Mucosa of gallbladder (tissue), 1 donor: ENCODE data around the gene TMEM120A. TPM values are rescaled to one million over a fixed set of nuclear protein-coding genes. Genes with fewer than 3 reads are reported as not detected.
"Not testable (repeated sequence)": the region's sequence is repeated elsewhere in the genome, so short reads cannot be mapped to it uniquely, and the experiment has no call there.

Experiments
- DNase-seq: peaks from one replicate; pipeline ENCODE4 v3.0.0-alpha.2; 2020; ENCODE audit warnings: low spot score
- total RNA-seq: library from RNA; stranded (reverse); gene quantifications from one replicate; pipeline ENCODE4 v1.2.1, GENCODE V29; 2021
- donor health status: DM: no; HTN: no; CAD: no.

The TMEM120A gene
- 69.1 TPM for total RNA-seq

- DNase-seq = peak; percentile 95
These were observed at the start of gene TMEM120A for GRCh38 chr7:75994388-75995051. Gene TMEM120A (minus strand): TSS chr7:75994595. CDS start chr7:75994570, 25 bp downstream.

- DNase-seq = no peak
These were observed 45.7 kb upstream of the TMEM120A start for GRCh38 chr7:76040126-76040525.

GRCh38 chr7:76037310-76037709 lies 42.9 kb upstream of the TMEM120A start:
- peak; percentile 15 for DNase-seq

- DNase-seq = no peak
These were observed 37.6 kb upstream of the TMEM120A start for GRCh38 chr7:76031964-76032363.

GRCh38 chr7:76029682-76030081 lies 35.3 kb upstream of the TMEM120A start:
- not testable (repeated sequence) for DNase-seq

- DNase-seq = no peak
These were observed 28.6 kb upstream of the TMEM120A start for GRCh38 chr7:76023002-76023401.

- DNase-seq = no peak
These were observed 27.8 kb upstream of the TMEM120A start for GRCh38 chr7:76022026-76022780.

GRCh38 chr7:76020031-76020714 lies 25.8 kb upstream of the TMEM120A start:
- peak; percentile 67 for DNase-seq

- DNase-seq = not testable (repeated sequence)
These were observed 24.1 kb upstream of the TMEM120A start for GRCh38 chr7:76018520-76018919.

GRCh38 chr7:76016191-76016947 lies 22.0 kb upstream of the TMEM120A start:
- no peak for DNase-seq

GRCh38 chr7:76011442-76011861 lies 17.1 kb upstream of the TMEM120A start:
- peak; percentile 55 for DNase-seq

- DNase-seq = no peak
These were observed 15.5 kb upstream of the TMEM120A start for GRCh38 chr7:76009672-76010600.

- no peak for DNase-seq
These were observed 13.8 kb upstream of the TMEM120A start for GRCh38 chr7:76008156-76008687.

- DNase-seq = not testable (repeated sequence)
These were observed 10.6 kb upstream of the TMEM120A start for GRCh38 chr7:76005004-76005403.

GRCh38 chr7:76003351-76003750 lies 9.0 kb upstream of the TMEM120A start:
- no peak for DNase-seq

GRCh38 chr7:76002822-76003221 lies 8.4 kb upstream of the TMEM120A start:
- no peak for DNase-seq

GRCh38 chr7:76002139-76002538 lies 7.7 kb upstream of the TMEM120A start:
- DNase-seq = no peak

- DNase-seq = no peak
These were observed 6.2 kb upstream of the TMEM120A start for GRCh38 chr7:76000566-76000965.

- no peak for DNase-seq
These were observed 3.6 kb upstream of the TMEM120A start for GRCh38 chr7:75998038-75998437.

- DNase-seq = no peak
These were observed 2.1 kb upstream of the TMEM120A start for GRCh38 chr7:75996476-75996875.
